Calu3 (cell line): ENCODE measurements around the gene UPK3BL1. TPM values are rescaled to one million over a fixed set of nuclear protein-coding genes. Genes with fewer than 3 reads are reported as not detected.
"Not testable (repeated sequence)": the region's sequence is repeated elsewhere in the genome, so short reads cannot be mapped to it uniquely, and the experiment has no call there.

Experiments used
- BruUV-seq: library from RNA; stranded (reverse); fragments of 400-500 nt; replicated peaks from 2 replicates; lab custom pipeline; 2021; lab: Mats Ljungman, UMichigan
- CTCF ChIA-PET: fragments of 300-600 bp; sonication (Branson Sonifier 250); formaldehyde crosslinking; loops from one replicate; lab custom pipeline; 2022; ENCODE audit warnings: antibody characterized with exemption; lab: Charles Lee
- DNase-seq: peaks from one replicate; pipeline ENCODE4 v3.0.0; 2022
- H3K27ac Mint-ChIP-seq: one replicate; pipeline ENCODE4 v1.8.0; 2022; ENCODE audit warnings: mixed read lengths; ENCODE audit not compliant: unreplicated experiment
- H3K27me3 Mint-ChIP-seq: one replicate; pipeline ENCODE4 v1.8.0; 2022; ENCODE audit warnings: mixed read lengths; ENCODE audit not compliant: unreplicated experiment
- H3K36me3 Mint-ChIP-seq: one replicate; pipeline ENCODE4 v1.8.0; 2022; ENCODE audit warnings: mild to moderate bottlenecking, moderate library complexity, mixed read lengths; ENCODE audit not compliant: insufficient read depth, unreplicated experiment
- H3K4me1 Mint-ChIP-seq: one replicate; pipeline ENCODE4 v1.8.0; 2022; ENCODE audit warnings: mild to moderate bottlenecking, low read depth, mixed read lengths; ENCODE audit not compliant: unreplicated experiment
- H3K4me3 Mint-ChIP-seq: one replicate; pipeline ENCODE4 v1.8.0; 2022; ENCODE audit warnings: mild to moderate bottlenecking, low read depth, moderate library complexity, mixed read lengths; ENCODE audit not compliant: unreplicated experiment
- H3K9me3 Mint-ChIP-seq: one replicate; pipeline ENCODE4 v1.8.0; 2022; ENCODE audit warnings: low read depth, mixed read lengths; ENCODE audit not compliant: unreplicated experiment
- intact Hi-C: fragments of 100-400 bp; cut with micrococcal nuclease; formaldehyde crosslinking; loops from one replicate; pipeline ENCODE4 v1.10.0; 2022; ENCODE audit not compliant: unreplicated experiment
- total RNA-seq: library from RNA; stranded (reverse); gene quantifications from 2 replicates; pipeline ENCODE4 v1.2.3, GENCODE V29; 2022

Gene UPK3BL1
- total RNA-seq, 1 experiment from 2014 or later = 22.5 TPM

DNA sequence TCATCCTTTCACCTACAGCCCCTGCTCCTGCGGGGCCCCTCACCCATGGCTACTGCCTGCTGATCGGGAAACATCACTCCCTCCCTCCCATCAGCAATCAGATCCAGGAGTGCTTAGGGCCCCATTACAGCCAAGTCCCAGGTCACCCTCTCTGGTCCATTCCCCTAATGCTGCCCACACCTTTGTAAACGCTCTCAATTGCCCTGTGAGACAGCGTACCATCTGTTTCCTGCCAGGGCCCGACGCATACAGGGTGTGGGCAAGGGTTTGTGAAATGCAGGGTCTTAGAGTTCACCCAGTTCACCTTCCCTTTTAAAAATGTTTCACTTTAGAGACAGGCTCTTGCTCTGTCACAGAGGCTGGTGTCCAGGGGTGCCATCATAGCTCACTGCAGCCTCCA is 8.3 kb downstream of the UPK3BL1 start:
- BruUV-seq, H3K4me1 Mint-ChIP-seq, H3K4me3 Mint-ChIP-seq, H3K27ac Mint-ChIP-seq, intact Hi-C loops, H3K36me3 Mint-ChIP-seq, DNase-seq, H3K27me3 Mint-ChIP-seq, H3K9me3 Mint-ChIP-seq, CTCF ChIA-PET: not testable (repeated sequence)

DNA sequence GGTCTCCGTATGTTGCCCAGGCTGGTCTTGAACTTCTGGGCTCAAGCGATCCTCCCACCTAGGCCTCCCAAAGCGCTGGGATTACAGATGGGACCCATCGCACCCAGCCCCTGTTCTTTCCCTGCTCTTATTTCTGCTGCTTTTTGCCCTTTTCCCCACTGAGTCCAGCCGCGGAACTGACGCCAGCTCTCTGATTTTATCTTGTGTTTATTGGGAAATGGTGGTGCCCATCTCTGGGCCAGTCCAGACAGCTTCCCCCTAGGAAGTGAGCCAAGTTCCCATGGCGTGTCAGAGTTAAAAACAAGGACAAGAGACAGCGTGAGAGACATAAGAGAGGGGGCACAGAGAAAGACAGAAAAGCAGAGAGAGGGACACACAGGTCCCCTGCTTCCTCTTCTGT is 12.0 kb downstream of the UPK3BL1 start:
- H3K36me3 Mint-ChIP-seq, BruUV-seq, H3K27me3 Mint-ChIP-seq, H3K4me3 Mint-ChIP-seq, DNase-seq, H3K9me3 Mint-ChIP-seq, CTCF ChIA-PET, H3K27ac Mint-ChIP-seq, intact Hi-C loops, H3K4me1 Mint-ChIP-seq: not testable (repeated sequence)

DNA sequence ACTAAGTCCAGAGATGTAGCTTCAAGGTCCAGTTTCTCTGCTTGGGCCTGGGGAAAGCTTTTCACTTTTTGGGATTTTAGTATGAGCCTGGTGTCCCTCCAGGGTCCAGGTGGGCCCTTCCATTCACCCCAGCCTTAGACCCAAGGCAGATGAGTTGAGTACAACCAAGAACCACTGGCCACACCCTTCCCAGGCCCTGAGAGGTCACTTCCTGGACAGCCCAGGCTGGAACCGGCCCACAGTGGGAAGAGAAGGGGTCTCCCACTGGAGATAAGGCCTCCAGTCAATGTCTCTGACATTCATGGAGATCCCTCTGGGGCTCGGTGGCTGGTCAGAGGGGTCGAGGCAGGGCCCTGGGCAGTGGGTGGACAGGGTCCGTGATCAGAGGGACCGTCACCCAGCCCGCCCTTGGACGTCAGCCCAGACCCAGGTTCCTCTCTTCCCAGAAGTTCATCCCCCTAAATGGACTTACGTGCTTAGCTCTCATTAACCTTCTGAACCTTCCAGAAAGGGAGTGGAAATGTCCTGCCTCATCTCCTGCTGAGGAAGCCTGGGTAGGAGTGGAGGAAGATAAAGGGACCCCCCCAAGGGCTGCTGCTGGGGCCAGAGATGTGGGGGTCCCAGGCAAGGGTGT is 15.2 kb downstream of the UPK3BL1 start:
- BruUV-seq, H3K4me1 Mint-ChIP-seq, H3K9me3 Mint-ChIP-seq, CTCF ChIA-PET, intact Hi-C loops, H3K36me3 Mint-ChIP-seq, H3K27me3 Mint-ChIP-seq, DNase-seq, H3K4me3 Mint-ChIP-seq, H3K27ac Mint-ChIP-seq: not testable (repeated sequence)

DNA sequence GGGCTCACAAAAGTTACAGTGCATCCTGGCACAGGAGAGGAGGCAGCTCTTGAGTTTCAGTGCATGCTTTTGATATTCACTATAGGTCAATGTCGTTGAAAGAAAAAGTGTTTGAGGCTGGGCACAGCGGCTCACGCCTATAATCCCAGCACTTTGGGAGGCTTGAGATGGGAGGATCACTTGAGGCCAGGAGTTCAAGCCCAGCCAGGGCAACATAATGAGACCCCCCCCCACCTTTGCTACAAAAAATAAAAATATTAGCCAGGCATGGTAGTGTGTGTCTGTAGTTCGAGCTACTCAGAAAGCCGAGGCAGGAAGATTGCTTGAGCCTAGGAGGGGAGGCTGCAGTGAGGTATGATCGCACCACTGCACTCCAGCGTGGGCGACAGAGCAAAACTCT is 24.5 kb downstream of the UPK3BL1 start:
- H3K36me3 Mint-ChIP-seq, DNase-seq, H3K27me3 Mint-ChIP-seq, H3K9me3 Mint-ChIP-seq, BruUV-seq, H3K27ac Mint-ChIP-seq, intact Hi-C loops, H3K4me3 Mint-ChIP-seq, CTCF ChIA-PET, H3K4me1 Mint-ChIP-seq: not testable (repeated sequence)

DNA sequence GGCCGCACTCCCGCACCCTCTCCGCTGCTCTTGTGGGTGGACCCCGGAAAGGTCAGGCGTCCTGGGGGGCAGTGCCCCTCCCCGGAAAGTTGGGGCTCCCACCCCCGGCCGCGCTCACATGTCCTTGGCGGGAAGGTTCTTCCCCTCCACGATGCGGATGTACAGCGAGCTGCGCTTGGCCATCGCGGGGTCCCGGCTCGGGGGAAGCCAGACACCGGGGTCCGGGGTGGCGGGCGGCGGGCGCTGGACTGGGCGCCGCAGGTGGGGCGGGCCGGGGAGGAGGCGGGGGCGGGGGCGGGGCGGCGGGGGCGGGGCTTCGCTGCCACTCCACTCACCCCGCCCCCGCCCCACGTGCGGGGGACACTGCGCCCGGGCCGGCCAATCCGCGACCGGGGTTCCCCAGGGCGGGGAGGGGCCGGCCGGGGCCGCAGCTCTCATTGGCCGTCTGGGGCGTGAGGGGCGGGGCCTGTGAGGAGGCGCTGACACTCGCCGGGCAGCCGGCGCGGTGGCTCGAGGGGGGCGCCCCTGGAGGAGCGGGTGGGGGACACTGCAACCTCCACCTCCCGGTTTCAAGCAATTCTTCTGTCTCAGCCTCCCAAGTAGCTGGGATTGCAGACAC is 26.0 kb downstream of the UPK3BL1 start, which contains the start of gene RASA4:
Gene RASA4 (minus strand): TSS at position 250 of the 619 bp plus-strand sequence. CDS start 67 bp downstream, at position 183.
- H3K9me3 Mint-ChIP-seq, H3K4me3 Mint-ChIP-seq, intact Hi-C loops, BruUV-seq, H3K36me3 Mint-ChIP-seq, H3K4me1 Mint-ChIP-seq, H3K27ac Mint-ChIP-seq, H3K27me3 Mint-ChIP-seq, CTCF ChIA-PET: not testable (repeated sequence)
- DNase-seq = peak; percentile 16

DNA sequence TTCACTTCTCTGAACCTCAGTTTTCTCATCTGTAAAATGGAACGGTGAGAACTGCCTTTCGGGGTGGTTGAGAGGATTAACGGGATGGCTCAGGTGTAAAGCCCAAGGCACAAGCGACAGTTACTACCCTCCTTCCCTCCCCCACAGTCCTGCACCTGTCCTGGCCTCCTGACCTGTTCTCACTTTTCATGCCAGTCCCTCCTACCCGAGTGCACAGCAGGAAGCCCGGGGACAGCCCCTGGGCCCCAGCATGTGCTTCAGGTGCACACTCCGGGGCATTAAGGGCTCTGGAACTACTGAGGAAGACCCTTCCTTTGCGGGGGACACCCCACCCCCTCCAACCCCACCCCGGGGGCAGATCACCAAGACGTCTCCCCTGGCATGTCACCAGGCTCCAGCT is 26.7 kb downstream of the UPK3BL1 start:
- H3K9me3 Mint-ChIP-seq, BruUV-seq, CTCF ChIA-PET, H3K36me3 Mint-ChIP-seq, H3K27me3 Mint-ChIP-seq, intact Hi-C loops, H3K4me3 Mint-ChIP-seq, H3K27ac Mint-ChIP-seq, H3K4me1 Mint-ChIP-seq, DNase-seq: not testable (repeated sequence)

DNA sequence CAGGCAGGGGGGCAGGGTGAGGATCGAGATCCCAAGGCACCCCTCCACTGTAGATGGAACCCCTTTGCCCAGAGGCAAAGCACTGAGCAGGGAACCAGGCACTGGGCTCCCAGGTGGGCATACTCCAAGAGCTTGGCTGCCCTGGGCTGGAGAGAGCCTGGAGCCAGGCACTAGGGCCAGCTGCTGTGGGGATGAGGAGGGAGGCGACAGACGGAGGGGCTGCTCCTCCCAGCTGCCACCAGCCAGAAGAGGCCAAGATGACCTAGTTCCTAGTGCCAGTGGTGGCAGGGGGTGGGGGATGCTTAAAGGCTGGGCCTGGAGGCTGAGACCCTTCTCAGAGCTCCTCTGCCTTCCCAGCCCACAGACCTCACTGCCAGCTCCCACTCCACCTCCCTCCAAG is 27.7 kb downstream of the UPK3BL1 start:
- H3K27ac Mint-ChIP-seq, H3K9me3 Mint-ChIP-seq, H3K4me1 Mint-ChIP-seq, intact Hi-C loops, H3K36me3 Mint-ChIP-seq, DNase-seq, CTCF ChIA-PET, H3K27me3 Mint-ChIP-seq, H3K4me3 Mint-ChIP-seq, BruUV-seq: not testable (repeated sequence)

DNA sequence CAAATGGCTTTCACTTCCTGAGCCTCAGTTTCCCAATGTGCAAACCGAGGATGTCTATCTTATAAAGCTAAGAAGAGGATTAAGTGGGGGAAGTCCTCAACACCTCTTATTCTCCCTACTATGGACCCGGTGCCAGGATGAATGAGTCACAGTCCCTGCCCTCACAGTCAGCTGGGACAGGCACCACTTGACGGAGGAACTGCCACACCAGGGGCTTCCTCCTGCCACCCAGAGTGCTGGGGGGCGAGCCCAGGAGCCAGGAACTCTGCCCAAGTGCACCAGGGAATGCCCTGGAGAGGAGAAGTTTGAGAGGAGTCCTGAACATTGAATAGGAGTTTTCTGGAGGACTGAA is 28.3 kb downstream of the UPK3BL1 start:
- H3K4me1 Mint-ChIP-seq, H3K4me3 Mint-ChIP-seq, DNase-seq, BruUV-seq, H3K9me3 Mint-ChIP-seq, H3K27ac Mint-ChIP-seq, intact Hi-C loops, H3K36me3 Mint-ChIP-seq, CTCF ChIA-PET, H3K27me3 Mint-ChIP-seq: not testable (repeated sequence)

DNA sequence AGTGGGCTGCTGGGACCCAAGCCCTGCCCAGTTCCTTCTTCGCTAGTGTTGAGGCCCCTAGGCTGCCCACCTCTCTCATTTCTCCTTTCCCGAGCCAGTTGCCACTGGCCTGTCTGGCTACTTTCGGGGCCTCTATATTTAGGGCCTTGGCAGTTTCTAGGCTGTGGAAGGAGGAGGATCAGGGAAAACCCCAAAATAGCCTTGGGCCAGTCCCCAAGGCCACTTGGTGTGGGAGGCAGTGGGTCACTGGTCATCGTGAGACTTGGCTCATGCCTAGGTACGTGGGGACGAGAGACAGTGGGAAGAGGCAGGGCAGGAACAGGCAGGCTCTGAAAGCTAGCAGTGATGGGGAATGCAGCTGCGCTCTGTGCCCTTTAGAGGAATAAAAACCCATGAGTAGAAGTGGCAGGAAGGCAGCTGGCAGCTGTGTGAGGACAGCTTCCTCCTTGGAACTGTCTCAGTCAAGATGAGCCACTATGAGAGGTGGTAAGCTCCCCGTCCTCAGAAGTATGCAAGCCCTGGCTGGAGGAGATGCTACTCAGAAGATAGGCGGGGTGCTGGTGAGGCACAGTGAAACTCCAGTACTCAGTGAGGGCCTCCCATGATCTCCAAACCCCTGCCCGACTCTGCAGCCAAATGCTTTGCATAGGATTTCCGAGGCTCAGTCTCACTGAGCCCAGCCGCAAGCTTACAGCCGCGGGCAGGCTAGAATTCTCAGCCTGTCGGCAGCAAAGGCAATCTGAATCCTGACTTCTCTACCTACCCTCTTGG is 28.8 kb downstream of the UPK3BL1 start:
- H3K27me3 Mint-ChIP-seq, H3K9me3 Mint-ChIP-seq, H3K4me3 Mint-ChIP-seq, intact Hi-C loops, DNase-seq, BruUV-seq, CTCF ChIA-PET, H3K27ac Mint-ChIP-seq, H3K36me3 Mint-ChIP-seq, H3K4me1 Mint-ChIP-seq: not testable (repeated sequence)
